ENCODE measurements around the gene TTC23.

DNA sequence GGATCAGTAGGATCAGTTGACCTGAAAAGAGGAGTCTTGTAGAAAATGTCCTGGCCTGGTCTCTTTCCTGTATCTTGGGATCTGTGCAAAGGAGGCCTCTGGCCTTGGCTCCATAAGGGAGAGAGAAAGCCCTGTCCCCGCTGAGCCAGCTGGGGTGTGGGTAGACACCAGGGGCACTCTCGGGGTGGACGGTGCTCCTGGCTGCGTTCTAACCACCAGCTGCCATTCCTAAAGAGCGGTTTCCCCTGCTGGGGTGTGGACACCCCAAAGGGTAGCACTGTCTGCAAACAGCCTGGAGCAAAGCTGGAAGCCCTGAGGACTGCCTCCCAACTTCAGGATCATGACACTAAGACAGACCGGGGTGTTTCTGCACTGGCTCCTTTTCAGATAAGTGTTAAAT is 121.0 kb downstream of the TTC23 start:
- TF ChIP-seq, protein P1, sequence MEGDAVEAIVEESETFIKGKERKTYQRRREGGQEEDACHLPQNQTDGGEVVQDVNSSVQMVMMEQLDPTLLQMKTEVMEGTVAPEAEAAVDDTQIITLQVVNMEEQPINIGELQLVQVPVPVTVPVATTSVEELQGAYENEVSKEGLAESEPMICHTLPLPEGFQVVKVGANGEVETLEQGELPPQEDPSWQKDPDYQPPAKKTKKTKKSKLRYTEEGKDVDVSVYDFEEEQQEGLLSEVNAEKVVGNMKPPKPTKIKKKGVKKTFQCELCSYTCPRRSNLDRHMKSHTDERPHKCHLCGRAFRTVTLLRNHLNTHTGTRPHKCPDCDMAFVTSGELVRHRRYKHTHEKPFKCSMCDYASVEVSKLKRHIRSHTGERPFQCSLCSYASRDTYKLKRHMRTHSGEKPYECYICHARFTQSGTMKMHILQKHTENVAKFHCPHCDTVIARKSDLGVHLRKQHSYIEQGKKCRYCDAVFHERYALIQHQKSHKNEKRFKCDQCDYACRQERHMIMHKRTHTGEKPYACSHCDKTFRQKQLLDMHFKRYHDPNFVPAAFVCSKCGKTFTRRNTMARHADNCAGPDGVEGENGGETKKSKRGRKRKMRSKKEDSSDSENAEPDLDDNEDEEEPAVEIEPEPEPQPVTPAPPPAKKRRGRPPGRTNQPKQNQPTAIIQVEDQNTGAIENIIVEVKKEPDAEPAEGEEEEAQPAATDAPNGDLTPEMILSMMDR (optimal IDR thresholded peaks at IDR 0.05 in 1 of 3, IDR thresholded peaks at IDR 0.05 in 1 of 3, conservative IDR thresholded peaks at IDR 0.05 in 1 of 3; ENCODE audit: extremely low read depth in 1 of 3, insufficient read depth in 2 of 3, low read length in 3 of 3) = no peak
- TF ChIP-seq EZH2 (IDR thresholded peaks at IDR 0.05; ENCODE audit: low read length) = no peak
